ENCODE data around the gene LIMS2.

Gene LIMS2

GRCh38 chr2:127656569-127657231 is 18.6 kb downstream of the LIMS2 start:
- no peak for DNase-seq

- no peak for DNase-seq
Measured at GRCh38 chr2:127655209-127656073, 19.9 kb downstream of the LIMS2 start.

GRCh38 chr2:127654838-127655175 is 20.5 kb downstream of the LIMS2 start:
- DNase-seq: no peak

- no peak for DNase-seq
Measured at GRCh38 chr2:127654084-127654837, 21.1 kb downstream of the LIMS2 start.

GRCh38 chr2:127653421-127654083 is 21.8 kb downstream of the LIMS2 start:
- DNase-seq: no peak

GRCh38 chr2:127652786-127653357 is 22.5 kb downstream of the LIMS2 start:
- no peak for DNase-seq

- DNase-seq: no peak
Measured at GRCh38 chr2:127651971-127652550, 23.3 kb downstream of the LIMS2 start.

GRCh38 chr2:127651381-127651809 is 23.9 kb downstream of the LIMS2 start:
- no peak for DNase-seq

- no peak for DNase-seq
Measured at GRCh38 chr2:127650785-127651380, 24.4 kb downstream of the LIMS2 start.

- DNase-seq: no peak
Measured at GRCh38 chr2:127650041-127650784, 25.1 kb downstream of the LIMS2 start.

- DNase-seq: peak; percentile 81
Measured at GRCh38 chr2:127649684-127650040, 25.7 kb downstream of the LIMS2 start.

- no peak for DNase-seq
Measured at GRCh38 chr2:127649100-127649611, 26.2 kb downstream of the LIMS2 start.

- no peak for DNase-seq
Measured at GRCh38 chr2:127648321-127648720, 27.0 kb downstream of the LIMS2 start.

GRCh38 chr2:127647242-127648190 is 27.8 kb downstream of the LIMS2 start:
- no peak for DNase-seq

GRCh38 chr2:127646487-127647241 is 28.7 kb downstream of the LIMS2 start:
- DNase-seq: no peak

- DNase-seq: no peak
Measured at GRCh38 chr2:127645395-127646291, 29.7 kb downstream of the LIMS2 start, which contains the start of gene GPR17. Gene GPR17 (plus strand): TSS chr2:127646153. CDS start chr2:127650736, 4,583 bp downstream.

GRCh38 chr2:127645026-127645394 is 30.3 kb downstream of the LIMS2 start:
- no peak for DNase-seq
